NB4 (cell line): ENCODE results near the gene DNASE1L3.

Source experiments
- DNase-seq: peaks from one replicate; pipeline ENCODE4 v3.0.0; 2010; ENCODE audit warnings: low read depth
- H3K4me3 ChIP-seq: one replicate; pipeline ENCODE4 v1.5.1; 2011; ENCODE audit warnings: mild to moderate bottlenecking, low read depth, low read length, moderate library complexity
- CTCF ChIP-seq: IDR thresholded peaks from one replicate; pipeline ENCODE4 v1.5.1; 2012; ENCODE audit warnings: low read depth, low read length
- MYC ChIP-seq: IDR thresholded peaks from 2 replicates; pipeline ENCODE4 v1.6.1; 2011; ENCODE audit warnings: low read depth, low read length
- POLR2A ChIP-seq: IDR thresholded peaks from 2 replicates; pipeline ENCODE4 v1.6.1; 2011; ENCODE audit warnings: mild to moderate bottlenecking; ENCODE audit not compliant: insufficient read length; ENCODE audit errors: extremely low read depth
- TF ChIP-seq, protein P1 (sequence below): IDR thresholded peaks from 2 replicates; pipeline ENCODE4 v1.6.1; 2011; ENCODE audit warnings: low read depth, low read length

DNASE1L3 gene

GRCh38 chr3:58192069-58192468 lies 18.7 kb downstream of the DNASE1L3 start:
- H3K4me3 ChIP-seq: no peak overlapping the region
- no peak for DNase-seq
- TF ChIP-seq POLR2A: no peak
- TF ChIP-seq, protein P1, sequence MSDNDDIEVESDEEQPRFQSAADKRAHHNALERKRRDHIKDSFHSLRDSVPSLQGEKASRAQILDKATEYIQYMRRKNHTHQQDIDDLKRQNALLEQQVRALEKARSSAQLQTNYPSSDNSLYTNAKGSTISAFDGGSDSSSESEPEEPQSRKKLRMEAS: no peak
- TF ChIP-seq CTCF: no peak
- no peak for TF ChIP-seq MYC

- no peak for DNase-seq
- no peak overlapping the region for H3K4me3 ChIP-seq
- TF ChIP-seq POLR2A: no peak
Observed at GRCh38 chr3:58191361-58191991, 19.3 kb downstream of the DNASE1L3 start.

DNA sequence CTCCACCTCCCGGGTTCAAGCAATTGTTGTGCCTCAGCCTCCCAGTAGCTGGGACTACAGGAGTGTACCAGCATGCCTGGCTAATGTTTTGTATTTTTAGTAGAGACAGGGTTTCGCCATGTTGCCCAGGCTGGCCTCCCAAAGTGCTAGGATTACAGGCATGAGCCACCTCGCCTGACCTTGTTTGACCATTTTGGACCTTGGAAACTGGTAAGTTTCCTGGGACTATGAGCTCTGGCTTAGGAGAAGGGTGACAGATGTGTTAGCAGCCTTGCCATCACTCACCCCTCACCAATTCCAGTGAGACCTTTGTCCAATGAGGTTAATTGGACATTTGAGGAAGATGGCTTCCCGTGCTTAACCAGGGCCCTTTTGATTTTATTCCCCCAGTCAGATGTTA lies 19.9 kb downstream of the DNASE1L3 start:
- no peak overlapping the region for H3K4me3 ChIP-seq
- no peak for DNase-seq
- TF ChIP-seq MYC (no peak), POLR2A (no peak), CTCF (no peak)
- TF ChIP-seq, protein P1: no peak

DNA sequence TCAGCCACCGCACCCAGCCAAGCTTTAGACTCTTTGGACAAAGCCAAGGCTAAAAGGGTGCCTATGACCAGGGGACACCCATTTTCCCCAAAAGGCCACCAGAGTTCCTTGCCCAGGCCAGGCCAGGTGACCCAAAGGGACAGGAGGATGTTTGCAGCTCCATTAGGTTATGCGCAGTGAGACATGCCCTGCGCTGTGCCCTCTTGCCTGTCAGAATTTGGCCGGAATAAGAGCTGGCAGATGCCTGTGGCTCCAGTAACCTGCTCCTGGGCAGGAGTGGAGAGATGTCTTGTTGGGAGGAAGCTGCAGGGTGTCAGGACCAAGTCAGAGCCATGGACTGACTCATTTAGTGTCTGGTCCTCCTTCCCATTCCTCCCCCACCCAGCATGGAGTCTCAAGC lies 20.5 kb downstream of the DNASE1L3 start:
- no peak overlapping the region for H3K4me3 ChIP-seq
- DNase-seq: no peak
- TF ChIP-seq, protein P1: no peak
- TF ChIP-seq POLR2A (no peak), CTCF (no peak), MYC (no peak)

GRCh38 chr3:58189691-58190090 lies 21.1 kb downstream of the DNASE1L3 start:
- no peak overlapping the region for H3K4me3 ChIP-seq
- no peak for DNase-seq
- TF ChIP-seq, protein P1: no peak
- TF ChIP-seq CTCF (no peak), POLR2A (no peak), MYC (no peak)

DNA sequence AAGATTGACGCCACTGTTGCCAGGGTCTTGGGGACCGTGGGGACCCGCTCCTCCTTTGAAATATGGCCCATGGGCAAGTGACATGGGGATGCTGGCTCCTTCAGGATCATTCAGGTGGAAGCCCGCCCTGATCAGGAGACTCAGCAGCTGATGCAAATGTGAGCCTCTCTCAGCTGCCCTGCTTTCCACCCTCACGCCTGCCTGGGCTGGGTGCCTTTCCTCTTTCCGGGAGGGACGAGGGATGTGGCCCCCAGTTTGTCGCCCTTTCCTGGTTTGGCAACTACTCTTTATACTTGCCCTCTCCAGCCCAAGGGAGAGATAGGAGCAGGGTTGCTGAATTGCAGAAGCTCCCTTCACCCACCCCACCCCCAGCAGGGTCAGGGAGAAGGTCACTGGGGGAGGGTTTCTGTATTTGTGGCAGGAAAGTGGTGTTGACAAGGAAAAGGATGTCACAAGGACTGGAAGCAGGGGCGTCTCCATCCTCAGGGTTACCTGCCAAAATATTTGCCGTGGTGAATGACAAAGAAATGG lies 21.8 kb downstream of the DNASE1L3 start:
- TF ChIP-seq MYC (no peak), POLR2A (no peak), CTCF (no peak)
- TF ChIP-seq, protein P1: no peak
- DNase-seq: no peak
- no peak overlapping the region for H3K4me3 ChIP-seq
